RKO (cell line): ENCODE measurements around the gene BAIAP2.

Source experiments
- DNase-seq: peaks from one replicate; pipeline ENCODE4 v3.0.0-alpha.2; 2016; ENCODE audit warnings: low spot score

Gene BAIAP2

GRCh38 chr17:81090361-81091136 is 55.6 kb downstream of the BAIAP2 start:
- DNase-seq = no peak

GRCh38 chr17:81091154-81091553 is 56.2 kb downstream of the BAIAP2 start:
- no peak for DNase-seq

GRCh38 chr17:81091774-81092517 is 57.0 kb downstream of the BAIAP2 start:
- DNase-seq = no peak

- no peak for DNase-seq
Observed at GRCh38 chr17:81092518-81093095, 57.7 kb downstream of the BAIAP2 start.

GRCh38 chr17:81093619-81094508 is 58.9 kb downstream of the BAIAP2 start:
- no peak for DNase-seq

GRCh38 chr17:81094509-81095382 is 59.8 kb downstream of the BAIAP2 start:
- peak; percentile 13 for DNase-seq

DNA sequence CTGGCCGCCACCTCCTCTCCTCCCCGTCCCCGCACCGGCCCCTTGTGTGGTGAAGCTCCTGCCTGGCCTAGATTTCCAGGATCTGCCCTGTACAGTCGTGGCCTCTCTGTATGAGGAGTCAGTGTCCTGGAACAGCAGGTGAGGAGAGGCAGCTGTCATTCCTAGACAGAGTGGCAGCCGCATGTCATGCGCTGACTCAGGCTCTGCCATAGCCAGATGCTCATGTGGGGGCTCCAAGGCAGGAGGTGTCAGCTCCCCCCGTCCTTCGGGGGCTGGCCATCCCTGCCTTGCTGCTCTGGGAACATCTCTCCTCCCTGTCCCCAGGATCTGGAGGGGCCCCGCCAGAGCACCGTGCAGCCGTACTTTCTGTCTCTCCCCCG is 60.4 kb downstream of the BAIAP2 start:
- no peak for DNase-seq

DNA sequence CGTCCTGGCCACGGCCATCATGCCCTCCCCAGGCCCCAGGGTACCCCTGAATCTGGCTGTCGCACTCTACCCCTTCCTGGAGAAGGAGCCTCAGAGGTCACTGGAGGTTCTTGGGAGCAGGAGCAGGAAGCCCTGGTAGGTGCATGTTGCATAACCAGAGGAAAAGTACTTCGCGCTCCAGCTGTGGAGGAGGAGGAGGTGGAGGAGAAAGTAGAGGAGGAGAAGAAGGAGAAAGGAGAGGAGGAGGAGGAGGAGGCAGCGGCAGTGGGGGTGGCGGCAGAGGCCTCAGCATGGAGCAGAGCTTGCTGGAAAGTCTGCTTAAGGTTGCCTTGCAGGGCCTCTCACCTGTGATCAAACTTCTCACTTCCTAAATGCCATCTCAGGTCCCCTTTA is 61.8 kb downstream of the BAIAP2 start:
- DNase-seq = no peak

- DNase-seq = peak; percentile 73
Observed at GRCh38 chr17:81097134-81097942, 62.4 kb downstream of the BAIAP2 start.

DNA sequence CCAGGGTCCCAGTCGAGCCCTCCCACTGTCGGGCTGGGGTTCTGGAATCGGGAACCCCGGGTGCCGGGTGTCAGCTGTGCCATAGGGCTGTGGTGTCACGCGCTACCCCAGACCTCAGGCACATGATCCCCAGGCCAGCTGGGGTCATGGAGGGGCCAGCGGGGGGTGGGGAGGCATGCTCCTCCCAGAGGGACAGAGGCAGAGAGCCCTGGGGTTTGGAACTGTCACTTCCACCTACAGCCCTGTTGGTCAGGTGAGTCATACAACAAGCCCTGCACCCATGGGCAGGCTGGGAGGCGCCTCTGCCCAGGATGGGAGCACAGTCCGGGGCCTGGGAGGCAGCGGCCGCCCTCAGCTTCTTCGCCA is 63.0 kb downstream of the BAIAP2 start:
- DNase-seq = no peak

DNA sequence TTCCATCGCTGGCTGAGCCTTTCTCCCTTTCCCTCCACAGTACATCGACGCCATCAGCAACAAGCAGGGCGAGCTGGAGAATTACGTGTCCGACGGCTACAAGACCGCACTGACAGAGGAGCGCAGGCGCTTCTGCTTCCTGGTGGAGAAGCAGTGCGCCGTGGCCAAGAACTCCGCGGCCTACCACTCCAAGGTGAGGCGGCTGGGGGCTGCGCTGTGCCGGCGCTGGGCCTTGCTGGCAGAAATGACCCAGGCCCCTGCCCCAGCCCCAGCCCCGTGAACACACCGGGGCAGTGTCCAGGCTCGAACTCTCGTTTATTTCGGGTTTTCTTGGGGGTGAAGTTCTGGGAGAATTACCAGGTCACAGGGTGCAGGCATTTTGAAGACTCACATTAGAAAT is 64.9 kb downstream of the BAIAP2 start:
- no peak for DNase-seq

- no peak for DNase-seq
Observed at GRCh38 chr17:81100668-81101067, 65.7 kb downstream of the BAIAP2 start.

DNA sequence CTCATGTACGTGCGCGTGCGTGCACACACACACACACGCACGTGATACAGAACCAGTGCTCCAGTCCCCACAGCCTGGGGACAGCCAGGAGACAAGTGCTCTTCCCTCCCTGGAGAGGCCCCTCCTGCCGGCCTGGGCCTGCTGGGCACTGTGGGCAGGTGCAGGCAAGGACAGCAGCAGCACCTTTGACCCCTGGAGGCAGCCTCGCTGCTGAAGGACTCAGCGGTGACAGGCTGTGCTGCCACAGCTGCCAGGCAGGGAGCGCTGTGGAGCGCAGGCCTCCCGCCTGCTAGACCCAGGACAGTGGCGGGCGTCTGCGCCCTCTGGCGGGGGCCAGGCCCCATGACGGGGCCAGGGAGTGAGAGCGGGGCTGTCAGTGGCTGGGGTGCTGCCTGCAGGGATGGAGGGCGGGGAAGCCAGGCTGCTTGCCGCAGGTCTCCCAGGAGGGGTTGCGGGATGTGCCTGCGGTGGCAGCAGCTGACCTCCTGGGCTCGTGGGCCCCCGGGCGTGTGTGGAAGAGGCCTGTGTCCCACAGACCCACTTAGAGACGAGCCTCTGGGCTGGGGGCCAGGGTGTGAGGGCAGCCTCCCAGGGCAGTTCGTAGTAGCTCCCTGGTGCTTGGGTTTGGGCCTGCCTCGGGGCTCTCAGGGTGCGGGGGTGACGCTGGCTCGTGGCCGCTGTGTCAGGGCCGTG is 66.8 kb downstream of the BAIAP2 start:
- peak; percentile 86 for DNase-seq

DNA sequence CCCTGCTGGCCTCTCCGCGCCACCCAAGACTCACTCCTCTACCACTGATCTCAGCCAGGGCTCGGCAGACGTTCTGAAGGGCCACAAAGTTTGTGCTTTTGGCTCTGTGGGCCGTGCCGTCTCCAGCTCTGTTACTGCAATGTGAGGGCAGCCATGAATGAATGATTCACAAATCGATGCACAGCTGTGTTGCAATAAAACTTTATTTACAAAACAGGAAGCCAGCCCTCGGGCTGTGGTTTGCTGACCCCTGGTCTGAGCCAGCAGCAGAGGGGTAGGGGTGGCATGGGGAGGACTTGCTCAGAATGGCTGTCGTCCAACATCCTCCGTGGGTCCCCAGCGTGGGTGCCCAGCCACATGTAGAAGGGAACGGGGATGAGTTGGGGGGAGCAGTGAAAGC is 67.4 kb downstream of the BAIAP2 start:
- no peak for DNase-seq

GRCh38 chr17:81102869-81103268 is 67.9 kb downstream of the BAIAP2 start:
- DNase-seq = no peak

GRCh38 chr17:81103379-81103778 is 68.4 kb downstream of the BAIAP2 start:
- DNase-seq = no peak

- DNase-seq = no peak
Observed at GRCh38 chr17:81106716-81107115, 71.8 kb downstream of the BAIAP2 start.

DNA sequence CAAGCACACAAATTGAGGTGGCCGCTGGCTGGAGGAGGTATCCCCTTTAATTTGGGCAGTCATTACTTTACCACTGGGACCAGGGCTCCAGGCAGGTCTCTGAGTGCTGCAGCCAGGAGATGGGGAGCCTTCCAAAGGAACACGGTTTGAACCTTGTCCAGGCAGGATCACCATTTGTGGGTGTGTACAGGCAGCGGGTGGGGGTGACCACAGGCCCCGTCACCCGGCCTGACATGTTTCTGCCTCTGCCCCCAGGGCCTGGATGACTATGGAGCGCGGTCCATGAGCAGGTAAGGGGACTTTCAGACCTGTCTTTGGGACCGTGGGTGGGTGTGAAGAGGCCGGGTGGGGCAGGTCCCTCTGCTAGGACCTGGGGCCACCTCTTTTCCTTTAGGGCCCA is 73.3 kb downstream of the BAIAP2 start:
- DNase-seq = no peak

DNA sequence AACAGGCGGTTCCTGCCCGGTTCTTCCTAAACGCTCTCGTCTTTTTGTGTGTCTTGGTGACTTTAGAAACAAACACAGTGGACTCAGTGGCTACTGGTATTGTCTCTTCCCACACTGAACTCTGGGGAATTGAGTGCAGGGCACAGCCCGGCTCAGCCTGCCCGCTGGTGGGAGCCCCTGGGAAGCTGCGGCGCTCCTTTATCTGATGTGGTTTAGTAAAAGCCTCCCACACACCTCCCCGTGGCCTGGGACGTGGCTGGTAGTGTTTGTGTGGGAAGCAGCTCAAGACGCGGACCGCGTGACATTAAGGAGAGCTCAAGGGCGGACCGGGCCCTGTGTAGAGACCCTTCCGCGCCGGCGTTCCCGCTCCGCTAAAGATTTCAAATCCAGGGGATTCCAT is 75.0 kb downstream of the BAIAP2 start:
- DNase-seq = no peak
